MM.1S (cell line): Measurements from ENCODE around the gene HERC2.
"Not testable (repeated sequence)": the region's sequence is repeated elsewhere in the genome, so short reads cannot be mapped to it uniquely, and the experiment has no call there.

Experiments used
- CTCF ChIP-seq: fragments of 300-600 bp; sonication (generic); IDR thresholded peaks from 2 replicates; pipeline ENCODE4 v1.5.1; 2016; ENCODE audit warnings: antibody characterized with exemption, low read length, mixed read lengths
- EZH2 ChIP-seq: fragments of 300-600 bp; sonication (generic); optimal IDR thresholded peaks from 2 replicates; pipeline ENCODE3; 2017; ENCODE audit warnings: low read depth, mild to moderate bottlenecking, antibody characterized with exemption, low read length, mixed read lengths

GRCh38 chr15:28231743-28232142 lies 90.2 kb downstream of the HERC2 start:
- not testable (repeated sequence) for TF ChIP-seq CTCF, EZH2
